Measurements from ENCODE around the gene ZNF668. TPM values are rescaled to one million over a fixed set of nuclear protein-coding genes. Genes with fewer than 3 reads are reported as not detected.

The ZNF668 gene
- total and polyA plus RNA-seq, 2 of the 8 experiments (the other 6 are each of a cell fraction or from before 2014, with no cell fraction given), result 14.0 to 14.3 TPM

- peak; percentile 43 for TF ChIP-seq KDM4A (IDR thresholded peaks at IDR 0.05; ENCODE audit: low read depth, low read length, severe bottlenecking)
- no peak for TF ChIP-seq SUZ12 (IDR thresholded peaks at IDR 0.05; ENCODE audit: low read length)
- no peak for TF ChIP-seq POU5F1 (IDR thresholded peaks at IDR 0.05; ENCODE audit: low read depth, low read length)
- peak; percentile 73 for TF ChIP-seq CHD2 (IDR thresholded peaks at IDR 0.05; ENCODE audit: low read length)
- TF ChIP-seq, protein P1, sequence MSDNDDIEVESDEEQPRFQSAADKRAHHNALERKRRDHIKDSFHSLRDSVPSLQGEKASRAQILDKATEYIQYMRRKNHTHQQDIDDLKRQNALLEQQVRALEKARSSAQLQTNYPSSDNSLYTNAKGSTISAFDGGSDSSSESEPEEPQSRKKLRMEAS (IDR thresholded peaks at IDR 0.05), result 0 out of 2 replicates have a peak, but pooled peaks have one; percentile 23
- TF ChIP-seq, protein P2, sequence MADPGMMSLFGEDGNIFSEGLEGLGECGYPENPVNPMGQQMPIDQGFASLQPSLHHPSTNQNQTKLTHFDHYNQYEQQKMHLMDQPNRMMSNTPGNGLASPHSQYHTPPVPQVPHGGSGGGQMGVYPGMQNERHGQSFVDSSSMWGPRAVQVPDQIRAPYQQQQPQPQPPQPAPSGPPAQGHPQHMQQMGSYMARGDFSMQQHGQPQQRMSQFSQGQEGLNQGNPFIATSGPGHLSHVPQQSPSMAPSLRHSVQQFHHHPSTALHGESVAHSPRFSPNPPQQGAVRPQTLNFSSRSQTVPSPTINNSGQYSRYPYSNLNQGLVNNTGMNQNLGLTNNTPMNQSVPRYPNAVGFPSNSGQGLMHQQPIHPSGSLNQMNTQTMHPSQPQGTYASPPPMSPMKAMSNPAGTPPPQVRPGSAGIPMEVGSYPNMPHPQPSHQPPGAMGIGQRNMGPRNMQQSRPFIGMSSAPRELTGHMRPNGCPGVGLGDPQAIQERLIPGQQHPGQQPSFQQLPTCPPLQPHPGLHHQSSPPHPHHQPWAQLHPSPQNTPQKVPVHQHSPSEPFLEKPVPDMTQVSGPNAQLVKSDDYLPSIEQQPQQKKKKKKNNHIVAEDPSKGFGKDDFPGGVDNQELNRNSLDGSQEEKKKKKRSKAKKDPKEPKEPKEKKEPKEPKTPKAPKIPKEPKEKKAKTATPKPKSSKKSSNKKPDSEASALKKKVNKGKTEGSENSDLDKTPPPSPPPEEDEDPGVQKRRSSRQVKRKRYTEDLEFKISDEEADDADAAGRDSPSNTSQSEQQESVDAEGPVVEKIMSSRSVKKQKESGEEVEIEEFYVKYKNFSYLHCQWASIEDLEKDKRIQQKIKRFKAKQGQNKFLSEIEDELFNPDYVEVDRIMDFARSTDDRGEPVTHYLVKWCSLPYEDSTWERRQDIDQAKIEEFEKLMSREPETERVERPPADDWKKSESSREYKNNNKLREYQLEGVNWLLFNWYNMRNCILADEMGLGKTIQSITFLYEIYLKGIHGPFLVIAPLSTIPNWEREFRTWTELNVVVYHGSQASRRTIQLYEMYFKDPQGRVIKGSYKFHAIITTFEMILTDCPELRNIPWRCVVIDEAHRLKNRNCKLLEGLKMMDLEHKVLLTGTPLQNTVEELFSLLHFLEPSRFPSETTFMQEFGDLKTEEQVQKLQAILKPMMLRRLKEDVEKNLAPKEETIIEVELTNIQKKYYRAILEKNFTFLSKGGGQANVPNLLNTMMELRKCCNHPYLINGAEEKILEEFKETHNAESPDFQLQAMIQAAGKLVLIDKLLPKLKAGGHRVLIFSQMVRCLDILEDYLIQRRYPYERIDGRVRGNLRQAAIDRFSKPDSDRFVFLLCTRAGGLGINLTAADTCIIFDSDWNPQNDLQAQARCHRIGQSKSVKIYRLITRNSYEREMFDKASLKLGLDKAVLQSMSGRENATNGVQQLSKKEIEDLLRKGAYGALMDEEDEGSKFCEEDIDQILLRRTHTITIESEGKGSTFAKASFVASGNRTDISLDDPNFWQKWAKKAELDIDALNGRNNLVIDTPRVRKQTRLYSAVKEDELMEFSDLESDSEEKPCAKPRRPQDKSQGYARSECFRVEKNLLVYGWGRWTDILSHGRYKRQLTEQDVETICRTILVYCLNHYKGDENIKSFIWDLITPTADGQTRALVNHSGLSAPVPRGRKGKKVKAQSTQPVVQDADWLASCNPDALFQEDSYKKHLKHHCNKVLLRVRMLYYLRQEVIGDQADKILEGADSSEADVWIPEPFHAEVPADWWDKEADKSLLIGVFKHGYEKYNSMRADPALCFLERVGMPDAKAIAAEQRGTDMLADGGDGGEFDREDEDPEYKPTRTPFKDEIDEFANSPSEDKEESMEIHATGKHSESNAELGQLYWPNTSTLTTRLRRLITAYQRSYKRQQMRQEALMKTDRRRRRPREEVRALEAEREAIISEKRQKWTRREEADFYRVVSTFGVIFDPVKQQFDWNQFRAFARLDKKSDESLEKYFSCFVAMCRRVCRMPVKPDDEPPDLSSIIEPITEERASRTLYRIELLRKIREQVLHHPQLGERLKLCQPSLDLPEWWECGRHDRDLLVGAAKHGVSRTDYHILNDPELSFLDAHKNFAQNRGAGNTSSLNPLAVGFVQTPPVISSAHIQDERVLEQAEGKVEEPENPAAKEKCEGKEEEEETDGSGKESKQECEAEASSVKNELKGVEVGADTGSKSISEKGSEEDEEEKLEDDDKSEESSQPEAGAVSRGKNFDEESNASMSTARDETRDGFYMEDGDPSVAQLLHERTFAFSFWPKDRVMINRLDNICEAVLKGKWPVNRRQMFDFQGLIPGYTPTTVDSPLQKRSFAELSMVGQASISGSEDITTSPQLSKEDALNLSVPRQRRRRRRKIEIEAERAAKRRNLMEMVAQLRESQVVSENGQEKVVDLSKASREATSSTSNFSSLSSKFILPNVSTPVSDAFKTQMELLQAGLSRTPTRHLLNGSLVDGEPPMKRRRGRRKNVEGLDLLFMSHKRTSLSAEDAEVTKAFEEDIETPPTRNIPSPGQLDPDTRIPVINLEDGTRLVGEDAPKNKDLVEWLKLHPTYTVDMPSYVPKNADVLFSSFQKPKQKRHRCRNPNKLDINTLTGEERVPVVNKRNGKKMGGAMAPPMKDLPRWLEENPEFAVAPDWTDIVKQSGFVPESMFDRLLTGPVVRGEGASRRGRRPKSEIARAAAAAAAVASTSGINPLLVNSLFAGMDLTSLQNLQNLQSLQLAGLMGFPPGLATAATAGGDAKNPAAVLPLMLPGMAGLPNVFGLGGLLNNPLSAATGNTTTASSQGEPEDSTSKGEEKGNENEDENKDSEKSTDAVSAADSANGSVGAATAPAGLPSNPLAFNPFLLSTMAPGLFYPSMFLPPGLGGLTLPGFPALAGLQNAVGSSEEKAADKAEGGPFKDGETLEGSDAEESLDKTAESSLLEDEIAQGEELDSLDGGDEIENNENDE (IDR thresholded peaks at IDR 0.05; ENCODE audit: insufficient replicate concordance, low read length), result no peak
- TF ChIP-seq ASH2L (IDR thresholded peaks at IDR 0.05; ENCODE audit: low read length), result peak; percentile 87
- 0 out of 4 replicates have a peak, but pooled peaks of 1 of the 2 experiments have one; percentile 36 for TF ChIP-seq HDAC2 (IDR thresholded peaks at IDR 0.05; ENCODE audit: borderline replicate concordance in 1 of 2, low read depth in 2 of 2, low read length in 2 of 2)
- TF ChIP-seq RBBP5 (IDR thresholded peaks at IDR 0.05; ENCODE audit: borderline replicate concordance, low read depth, low read length), result peak; percentile 79; the same call in 1 of the 2 replicates
These were observed 43.6 kb upstream of the ZNF668 start, which contains the start of gene KAT8 (continued) for GRCh38 chr16:31117384-31118222.
